Measurements from ENCODE around the gene RABL6. TPM values are rescaled to one million over a fixed set of nuclear protein-coding genes. Genes with fewer than 3 reads are reported as not detected.

RABL6 gene
- total RNA-seq, 1 experiment from 2014 or later = 68.9 TPM

- DNase-seq = no peak
- no peaks in the 10 kb centered on the region for H3K4me1 Mint-ChIP-seq (ENCODE audit: low read depth, unreplicated experiment)
- H3K36me3 Mint-ChIP-seq (ENCODE audit: insufficient read depth, unreplicated experiment) = peaks cover 17% of the 10 kb centered on the region
- no peaks in the 10 kb centered on the region for H3K9me3 Mint-ChIP-seq (ENCODE audit: low read depth, unreplicated experiment)
- CTCF ChIA-PET = interaction anchor here (0.7 kb wide), 1 partner anchor 149 kb away, joined by 3 read pairs; no protein-coding TSS in a partner anchor
- H3K27ac Mint-ChIP-seq (ENCODE audit: unreplicated experiment) = no peak overlapping the region
- no peak overlapping the region for H3K4me3 Mint-ChIP-seq (ENCODE audit: low read depth, unreplicated experiment)
- TF ChIP-seq CTCF (IDR thresholded peaks at IDR 0.05; ENCODE audit: unreplicated experiment) = no peak
- no peaks in the 10 kb centered on the region for H3K27me3 Mint-ChIP-seq (ENCODE audit: unreplicated experiment)
- BruUV-seq (replicated peaks) = no TSS peak
- intact Hi-C loops (cut with micrococcal nuclease; ENCODE audit: unreplicated experiment) = no loop called here
Measured at GRCh38 chr9:136824496-136825225, 16.9 kb downstream of the RABL6 start.

GRCh38 chr9:136825295-136826187 is 17.8 kb downstream of the RABL6 start:
- no peaks in the 10 kb centered on the region for H3K27me3 Mint-ChIP-seq (ENCODE audit: unreplicated experiment)
- no peak overlapping the region for H3K4me3 Mint-ChIP-seq (ENCODE audit: low read depth, unreplicated experiment)
- BruUV-seq (replicated peaks) = no TSS peak
- H3K4me1 Mint-ChIP-seq (ENCODE audit: low read depth, unreplicated experiment) = no peaks in the 10 kb centered on the region
- H3K36me3 Mint-ChIP-seq (ENCODE audit: insufficient read depth, unreplicated experiment) = peaks cover 16% of the 10 kb centered on the region
- intact Hi-C loops (cut with micrococcal nuclease; ENCODE audit: unreplicated experiment) = no loop called here
- no peak overlapping the region for H3K27ac Mint-ChIP-seq (ENCODE audit: unreplicated experiment)
- no peak for DNase-seq
- TF ChIP-seq CTCF (IDR thresholded peaks at IDR 0.05; ENCODE audit: unreplicated experiment) = no peak
- CTCF ChIA-PET = no interaction called here
- no peaks in the 10 kb centered on the region for H3K9me3 Mint-ChIP-seq (ENCODE audit: low read depth, unreplicated experiment)

- intact Hi-C loops (cut with micrococcal nuclease; ENCODE audit: unreplicated experiment) = no loop called here
- no peak for TF ChIP-seq CTCF (IDR thresholded peaks at IDR 0.05; ENCODE audit: unreplicated experiment)
- H3K9me3 Mint-ChIP-seq (ENCODE audit: low read depth, unreplicated experiment) = no peaks in the 10 kb centered on the region
- H3K27me3 Mint-ChIP-seq (ENCODE audit: unreplicated experiment) = no peaks in the 10 kb centered on the region
- no peak for DNase-seq
- no peaks in the 10 kb centered on the region for H3K4me1 Mint-ChIP-seq (ENCODE audit: low read depth, unreplicated experiment)
- no peak overlapping the region for H3K27ac Mint-ChIP-seq (ENCODE audit: unreplicated experiment)
- CTCF ChIA-PET = interaction anchor here (0.6 kb wide), 1 partner anchor 152 kb away, joined by 3 read pairs; no protein-coding TSS in a partner anchor
- no TSS peak for BruUV-seq (replicated peaks)
- H3K36me3 Mint-ChIP-seq (ENCODE audit: insufficient read depth, unreplicated experiment) = peaks cover 19% of the 10 kb centered on the region
- no peak overlapping the region for H3K4me3 Mint-ChIP-seq (ENCODE audit: low read depth, unreplicated experiment)
Measured at GRCh38 chr9:136826188-136826541, 18.4 kb downstream of the RABL6 start.

- H3K9me3 Mint-ChIP-seq (ENCODE audit: low read depth, unreplicated experiment) = no peaks in the 10 kb centered on the region
- BruUV-seq (replicated peaks) = no TSS peak
- DNase-seq = no peak
- no peaks in the 10 kb centered on the region for H3K4me1 Mint-ChIP-seq (ENCODE audit: low read depth, unreplicated experiment)
- peaks cover 27% of the 10 kb centered on the region for H3K36me3 Mint-ChIP-seq (ENCODE audit: insufficient read depth, unreplicated experiment)
- H3K4me3 Mint-ChIP-seq (ENCODE audit: low read depth, unreplicated experiment) = no peak overlapping the region
- TF ChIP-seq CTCF (IDR thresholded peaks at IDR 0.05; ENCODE audit: unreplicated experiment) = no peak
- CTCF ChIA-PET = interaction anchor here (0.6 kb wide), 1 partner anchor 151 kb away, joined by 3 read pairs; no protein-coding TSS in a partner anchor
- no peaks in the 10 kb centered on the region for H3K27me3 Mint-ChIP-seq (ENCODE audit: unreplicated experiment)
- intact Hi-C loops (cut with micrococcal nuclease; ENCODE audit: unreplicated experiment) = no loop called here
- no peak overlapping the region for H3K27ac Mint-ChIP-seq (ENCODE audit: unreplicated experiment)
Measured at GRCh38 chr9:136826703-136827582, 19.2 kb downstream of the RABL6 start.
